Dermis blood vessel endothelial cell (primary cell): Measurements from ENCODE around the gene UBE2V1. TPM values are rescaled to one million over a fixed set of nuclear protein-coding genes. Genes with fewer than 3 reads are reported as not detected.

Source experiments
- DNase-seq: peaks from one replicate; pipeline ENCODE4 v3.0.0; 2010
- total RNA-seq: library from RNA; depleted of rRNA; stranded (reverse); fragments of >200 nt; gene quantifications from 2 replicates; pipeline ENCODE4 v1.2.3, GENCODE V29; 2014

Gene UBE2V1
- total RNA-seq, 1 donor from 2014 or later, result 33.5 TPM

DNA sequence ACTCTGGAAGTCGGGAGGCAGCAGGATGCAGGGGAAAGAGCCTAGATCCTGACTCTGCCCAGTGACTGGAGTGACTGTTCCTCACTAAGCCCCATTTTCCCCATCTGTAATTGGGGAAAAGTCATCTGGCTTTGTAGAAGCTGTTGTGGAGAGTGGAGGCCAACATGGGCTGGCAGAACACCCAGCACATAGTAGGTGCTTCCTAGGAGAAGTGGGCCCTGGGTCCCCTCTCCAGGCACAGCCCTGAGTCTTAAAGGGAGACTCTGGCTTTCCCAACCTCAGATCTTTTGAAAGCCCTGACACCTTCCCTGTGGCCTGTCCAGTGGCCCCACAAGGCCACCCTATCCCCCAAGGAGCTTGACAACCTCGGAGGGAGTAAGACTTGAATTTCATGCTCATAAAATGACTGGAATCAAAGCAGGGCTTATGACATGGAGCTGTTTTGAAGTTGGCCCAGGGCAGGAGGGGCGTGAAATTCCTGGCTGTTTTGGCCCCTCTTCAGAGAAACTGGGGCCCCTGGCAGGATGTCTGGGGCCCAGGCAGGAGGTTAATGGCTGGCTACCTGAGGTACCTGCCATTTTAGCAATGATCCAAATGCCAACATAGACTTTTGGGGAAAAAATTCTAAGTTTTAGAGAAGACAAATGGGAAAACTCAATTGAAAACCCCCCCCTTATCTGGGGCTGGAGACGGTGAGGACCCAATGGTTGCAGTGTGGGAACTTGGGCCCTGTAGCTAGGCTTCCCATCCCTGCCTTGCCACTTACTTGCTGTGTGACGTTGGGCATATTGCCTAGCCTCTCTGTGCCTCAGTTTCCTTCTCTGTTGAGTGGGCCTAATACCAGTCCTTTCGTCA lies 51.6 kb downstream of the UBE2V1 start:
- DNase-seq, result no peak

GRCh38 chr20:50058662-50059402 lies 54.1 kb downstream of the UBE2V1 start:
- no peak for DNase-seq

- DNase-seq, result no peak
These were observed 55.3 kb downstream of the UBE2V1 start for GRCh38 chr20:50057714-50058053.

- DNase-seq, result no peak
These were observed 55.8 kb downstream of the UBE2V1 start for GRCh38 chr20:50056951-50057713.

DNA sequence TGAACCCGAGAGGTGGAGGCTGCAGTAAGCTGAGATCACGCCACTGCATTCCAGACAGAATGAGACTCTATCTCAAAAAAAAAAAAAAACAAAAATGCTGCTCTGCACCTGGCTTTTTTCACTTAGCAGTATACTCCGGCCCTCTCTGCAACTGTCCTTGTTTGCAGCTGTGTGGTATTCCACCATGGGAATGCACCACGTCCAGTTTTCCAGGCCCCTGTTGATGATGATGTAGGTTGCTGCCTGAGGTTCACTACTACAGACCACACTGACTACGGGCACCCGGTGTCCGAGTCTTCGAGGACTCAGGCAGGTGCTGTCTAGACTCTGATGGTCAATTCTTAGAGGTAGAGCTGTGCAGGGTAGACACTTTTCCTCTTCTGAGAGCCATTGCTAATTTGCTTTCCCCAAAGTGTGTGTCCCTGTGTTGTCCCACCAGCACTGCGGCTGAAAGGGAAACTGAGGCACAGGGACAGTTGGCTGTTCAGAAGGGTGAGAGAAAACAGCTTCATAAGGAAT lies 56.5 kb downstream of the UBE2V1 start:
- no peak for DNase-seq

- DNase-seq, result no peak
These were observed 57.3 kb downstream of the UBE2V1 start for GRCh38 chr20:50055524-50056083.

GRCh38 chr20:50054626-50055511 lies 58.1 kb downstream of the UBE2V1 start:
- DNase-seq, result no peak

- no peak for DNase-seq
These were observed 58.8 kb downstream of the UBE2V1 start for GRCh38 chr20:50054231-50054547.

DNA sequence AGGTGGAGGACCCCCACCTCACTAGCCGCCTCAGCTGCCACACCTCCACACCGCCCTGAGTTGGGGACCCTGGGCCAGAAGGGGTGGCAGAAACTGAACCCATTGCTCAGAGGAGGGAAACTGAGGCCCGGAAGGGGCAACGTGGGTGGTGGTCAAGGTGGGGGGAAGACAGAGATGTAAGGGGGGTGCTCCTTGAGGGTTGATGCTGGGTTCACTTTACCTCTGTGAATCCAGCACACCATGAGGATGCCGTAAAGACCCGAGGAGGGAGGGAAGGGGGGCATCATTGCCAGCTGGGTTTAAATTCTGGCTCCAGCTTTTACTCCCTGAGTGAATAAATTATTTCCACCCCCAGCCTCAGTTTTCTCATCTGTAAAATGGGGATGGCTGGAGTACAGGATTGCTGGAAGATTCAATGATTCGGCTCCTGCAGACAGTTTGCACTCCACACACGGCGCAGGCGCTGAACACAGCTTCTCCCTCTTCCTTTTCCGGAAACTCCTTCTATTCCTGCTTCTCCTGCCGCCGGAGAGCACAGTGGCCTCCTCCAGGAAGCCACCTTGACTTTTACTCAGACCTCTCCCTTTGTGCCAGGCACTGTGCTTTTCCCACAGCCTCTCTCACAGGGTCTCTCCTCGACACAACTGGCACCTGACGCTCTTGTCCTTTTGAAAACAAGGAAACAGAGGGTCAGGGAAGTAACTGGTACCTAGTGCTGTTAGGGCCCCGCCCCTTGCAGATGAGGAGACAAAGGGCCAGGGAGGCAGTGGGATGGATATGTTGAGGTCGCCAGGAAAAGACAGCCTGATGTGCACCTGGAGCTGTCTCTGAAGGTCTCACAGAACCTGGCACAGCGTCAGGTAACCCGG lies 59.4 kb downstream of the UBE2V1 start:
- DNase-seq, result no peak

GRCh38 chr20:50052550-50053361 lies 60.2 kb downstream of the UBE2V1 start:
- DNase-seq, result no peak

- DNase-seq, result no peak
These were observed 62.2 kb downstream of the UBE2V1 start for GRCh38 chr20:50050660-50051308.

DNA sequence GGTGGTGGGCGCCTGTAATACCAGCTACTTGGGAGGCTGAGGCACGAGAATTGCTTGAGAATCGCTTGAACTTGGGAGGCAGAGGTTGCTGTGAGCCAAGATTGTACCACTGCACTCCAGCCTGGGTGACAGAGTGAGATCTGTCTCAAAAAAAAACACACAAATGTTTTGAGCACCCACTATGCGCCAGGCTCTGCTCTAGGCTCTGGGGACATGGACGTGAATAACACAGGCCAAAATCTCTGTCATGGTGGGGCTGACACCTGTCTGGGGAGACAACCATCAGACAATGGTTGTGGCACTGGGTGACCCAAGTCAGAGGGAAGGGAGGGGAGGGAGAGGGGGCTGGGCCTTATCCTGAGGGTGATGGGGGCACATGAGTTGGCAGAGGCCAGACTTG lies 62.7 kb downstream of the UBE2V1 start:
- no peak for DNase-seq

- DNase-seq, result no peak
These were observed 63.4 kb downstream of the UBE2V1 start for GRCh38 chr20:50049442-50050026.

- DNase-seq, result no peak
These were observed 64.4 kb downstream of the UBE2V1 start for GRCh38 chr20:50048420-50049166.

- no peak for DNase-seq
These were observed 68.5 kb downstream of the UBE2V1 start for GRCh38 chr20:50044353-50044960.

DNA sequence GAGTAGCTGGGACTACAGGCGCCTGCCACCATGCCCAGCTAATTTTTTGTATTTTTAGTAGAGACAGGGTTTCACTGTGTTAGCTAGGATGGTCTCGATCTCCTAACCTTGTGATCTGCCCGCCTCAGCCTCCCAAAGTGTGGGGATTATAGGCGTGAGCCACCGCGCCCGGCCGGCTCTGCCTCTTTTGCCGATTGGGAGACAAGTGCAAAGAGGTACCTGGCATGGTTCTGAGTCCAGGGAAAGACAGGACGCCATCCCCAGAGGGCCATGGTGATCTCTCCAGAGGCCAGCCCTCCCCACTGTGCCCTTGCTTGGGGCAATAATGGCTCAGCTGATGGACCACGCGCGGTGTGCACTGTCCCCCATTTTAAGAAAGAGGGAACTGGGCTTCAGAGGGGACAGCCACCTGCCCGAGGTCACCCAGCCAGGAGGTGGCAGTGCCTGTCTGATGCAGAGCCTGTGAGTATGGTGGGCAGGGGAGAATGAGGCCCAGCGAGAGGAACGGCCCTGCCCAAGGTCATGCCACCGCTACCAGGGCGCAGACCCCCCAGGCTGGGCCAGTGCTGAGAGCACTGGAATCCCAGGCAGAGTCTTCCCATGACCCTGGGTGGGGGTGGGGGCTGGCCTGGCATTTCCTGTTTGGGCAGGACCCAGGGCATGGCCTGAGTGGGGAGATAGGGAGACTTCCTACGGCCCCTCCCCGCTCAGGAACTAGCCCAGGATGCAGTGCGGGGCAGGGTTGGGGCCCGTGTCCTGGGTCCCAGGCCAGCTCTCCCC lies 69.2 kb downstream of the UBE2V1 start:
- DNase-seq, result no peak
